NK-92 (cell line): ENCODE results near the gene TSC1.
"Not testable (repeated sequence)": the region's sequence is repeated elsewhere in the genome, so short reads cannot be mapped to it uniquely, and the experiment has no call there.

Experiments used
- DNase-seq: peaks from one replicate; lab custom pipeline; 2025; ENCODE audit not compliant: unreplicated experiment; lab: John Stamatoyannopoulos, UW

Gene TSC1

DNA sequence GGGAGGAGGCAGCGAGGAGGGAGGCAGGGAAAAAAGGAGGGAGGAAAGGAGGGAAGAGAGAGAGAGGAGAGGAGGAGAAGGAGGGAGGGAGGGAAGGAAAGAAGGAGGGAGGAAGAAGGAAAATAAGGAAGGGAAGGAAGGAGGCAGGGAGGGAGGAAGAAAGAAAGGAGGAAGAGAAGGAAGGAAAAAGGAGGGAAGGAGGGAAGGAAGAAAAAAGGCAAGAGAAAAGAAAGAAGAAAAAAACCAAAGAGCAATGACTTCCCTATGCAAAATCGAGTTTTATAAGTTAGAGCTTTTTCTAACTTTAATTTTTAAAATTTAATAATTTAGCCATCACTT lies 33.7 kb upstream of the TSC1 start:
- DNase-seq = no peak

DNA sequence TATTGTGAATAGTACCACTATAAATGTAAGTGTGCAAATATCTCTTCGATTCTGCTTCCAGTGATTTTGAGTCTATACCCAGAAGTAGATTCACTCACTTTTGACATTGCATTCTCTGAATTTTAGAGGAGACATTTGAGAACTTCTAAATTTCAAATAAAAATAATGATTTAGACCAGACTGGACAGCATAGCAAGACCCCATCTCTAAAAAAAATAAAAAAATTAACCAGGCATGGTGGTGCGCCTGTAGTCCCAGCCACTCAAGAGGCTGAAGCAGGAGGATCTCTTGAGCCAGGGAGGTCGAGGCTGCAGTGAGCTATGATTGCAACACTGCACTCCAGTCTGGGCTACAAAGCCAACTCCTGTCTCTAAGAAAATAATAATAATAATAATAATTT lies 32.2 kb upstream of the TSC1 start:
- no peak for DNase-seq

DNA sequence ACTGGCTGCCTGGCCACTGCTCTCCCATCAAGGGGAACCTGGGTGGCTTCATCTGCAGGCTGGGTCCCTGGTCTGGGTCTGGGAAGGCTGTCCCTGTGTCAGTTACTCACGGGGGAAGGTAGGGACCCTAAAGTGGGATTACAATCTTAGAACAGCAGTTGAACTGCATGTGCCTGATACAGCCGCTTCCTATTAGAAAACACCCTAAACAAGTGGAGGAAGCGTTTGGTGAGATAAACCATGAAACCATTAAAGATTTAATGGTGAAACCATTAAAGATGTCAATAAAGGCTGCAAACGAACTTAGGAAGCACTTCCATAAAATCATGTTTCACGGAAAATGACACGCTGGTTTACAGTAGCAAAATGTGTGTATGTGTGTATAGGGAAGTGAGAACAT lies 31.5 kb upstream of the TSC1 start:
- DNase-seq = no peak

- DNase-seq = no peak
Observed at GRCh38 chr9:132973713-132974112, 29.3 kb upstream of the TSC1 start.

GRCh38 chr9:132973166-132973565 lies 28.8 kb upstream of the TSC1 start:
- DNase-seq = no peak

- no peak for DNase-seq
Observed at GRCh38 chr9:132970324-132971062, 26.1 kb upstream of the TSC1 start.

DNA sequence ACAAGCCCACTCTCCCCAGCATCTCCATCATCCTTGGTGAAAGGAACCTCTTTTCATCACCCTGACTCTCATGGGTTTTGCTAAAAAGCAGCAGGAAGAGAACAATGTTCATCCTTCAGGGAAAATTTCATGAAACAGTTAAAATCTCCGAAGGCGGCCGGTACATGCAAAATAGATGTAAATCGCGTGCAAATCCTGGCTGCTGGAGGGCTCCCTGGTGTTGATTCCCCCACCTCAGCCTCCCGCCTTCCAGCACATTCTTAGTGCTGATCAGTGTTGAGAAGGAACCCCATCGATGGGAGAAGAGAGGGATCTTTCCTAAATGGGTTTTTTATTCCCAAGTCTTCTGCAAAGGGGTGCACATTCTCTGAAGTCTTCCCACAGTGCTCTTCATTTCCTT lies 25.4 kb upstream of the TSC1 start:
- DNase-seq = no peak

DNA sequence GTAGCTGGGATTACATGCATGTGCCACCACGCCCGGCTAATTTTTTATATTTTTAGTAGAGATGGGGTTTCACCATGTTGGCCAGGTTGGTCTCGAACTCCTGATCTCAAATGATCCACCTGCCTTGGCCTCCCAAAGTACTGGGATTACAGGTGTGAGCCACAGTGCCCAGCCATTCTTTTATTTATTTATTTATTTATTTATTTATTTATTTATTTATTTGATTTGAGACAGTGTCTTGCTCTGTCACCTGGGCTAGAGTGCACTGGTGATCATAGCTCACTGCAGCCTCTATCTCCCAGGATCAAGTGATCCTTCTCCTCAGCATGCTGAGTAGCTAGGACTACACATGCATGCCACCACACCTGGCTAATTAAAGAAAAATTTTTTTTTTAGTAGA lies 23.5 kb upstream of the TSC1 start:
- not testable (repeated sequence) for DNase-seq

- no peak for DNase-seq
Observed at GRCh38 chr9:132965478-132965877, 21.1 kb upstream of the TSC1 start.

- no peak for DNase-seq
Observed at GRCh38 chr9:132961002-132961401, 16.6 kb upstream of the TSC1 start.

DNA sequence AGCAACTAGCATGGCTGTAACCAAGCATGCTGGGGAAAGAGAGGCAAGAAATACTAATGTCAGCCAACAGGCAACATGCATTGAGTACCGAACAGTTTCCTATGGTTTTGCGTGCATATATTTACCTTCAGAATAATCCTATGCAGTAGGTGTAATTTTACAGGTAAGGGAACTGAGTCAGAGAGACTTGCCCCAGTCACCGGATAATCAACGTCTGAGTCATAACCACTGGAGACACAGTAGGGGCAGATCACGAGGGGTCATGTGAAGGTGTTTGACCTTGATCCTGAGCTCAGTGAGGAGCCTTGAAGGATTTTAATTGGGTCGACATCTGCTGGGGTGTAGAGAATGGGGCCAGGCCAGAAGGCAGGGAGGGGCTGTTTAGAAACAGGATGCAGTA lies 13.4 kb upstream of the TSC1 start:
- no peak for DNase-seq

DNA sequence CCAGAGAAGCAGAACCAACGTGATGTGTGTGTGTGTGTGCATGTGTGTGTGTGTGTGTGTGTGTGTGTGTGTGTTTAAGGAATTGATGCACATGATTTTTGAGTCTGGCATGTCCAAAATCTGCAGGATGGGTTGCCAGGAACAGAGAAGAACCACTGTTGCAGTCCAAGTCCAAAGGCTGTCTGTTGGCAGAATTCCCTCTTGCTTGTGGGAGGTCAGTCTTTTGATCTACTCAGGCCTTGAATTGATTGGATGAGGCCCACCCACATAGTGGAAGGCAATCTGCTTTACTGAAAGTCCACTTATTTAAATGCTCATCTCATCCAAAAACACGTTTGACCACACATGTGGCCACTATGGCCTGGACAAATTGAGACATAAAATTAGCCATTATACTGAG lies 11.4 kb upstream of the TSC1 start:
- no peak for DNase-seq

- no peak for DNase-seq
Observed at GRCh38 chr9:132955123-132955522, 10.7 kb upstream of the TSC1 start.

GRCh38 chr9:132949709-132950108 lies 5.3 kb upstream of the TSC1 start:
- no peak for DNase-seq

- DNase-seq = no peak
Observed at GRCh38 chr9:132948482-132949050, 4.2 kb upstream of the TSC1 start.

DNA sequence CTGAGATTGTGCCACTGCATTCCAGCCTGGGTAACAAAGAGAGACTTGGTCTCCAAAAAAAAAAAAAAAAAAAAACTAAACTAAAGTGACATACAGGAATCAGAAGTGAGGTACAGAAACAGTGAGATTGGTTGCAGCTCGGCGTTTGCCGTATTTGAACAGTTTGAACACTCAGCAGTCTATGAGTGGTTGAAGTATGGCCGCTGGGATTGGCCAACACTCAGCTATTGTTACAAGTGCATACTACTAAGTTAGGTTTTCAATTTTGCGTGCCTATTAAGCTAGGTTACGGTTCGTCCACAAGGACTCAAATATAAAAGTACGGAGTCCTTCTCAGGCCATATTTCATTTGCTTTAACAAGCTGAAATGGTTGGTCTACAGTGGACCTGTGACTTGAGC lies 3.3 kb upstream of the TSC1 start:
- no peak for DNase-seq

DNA sequence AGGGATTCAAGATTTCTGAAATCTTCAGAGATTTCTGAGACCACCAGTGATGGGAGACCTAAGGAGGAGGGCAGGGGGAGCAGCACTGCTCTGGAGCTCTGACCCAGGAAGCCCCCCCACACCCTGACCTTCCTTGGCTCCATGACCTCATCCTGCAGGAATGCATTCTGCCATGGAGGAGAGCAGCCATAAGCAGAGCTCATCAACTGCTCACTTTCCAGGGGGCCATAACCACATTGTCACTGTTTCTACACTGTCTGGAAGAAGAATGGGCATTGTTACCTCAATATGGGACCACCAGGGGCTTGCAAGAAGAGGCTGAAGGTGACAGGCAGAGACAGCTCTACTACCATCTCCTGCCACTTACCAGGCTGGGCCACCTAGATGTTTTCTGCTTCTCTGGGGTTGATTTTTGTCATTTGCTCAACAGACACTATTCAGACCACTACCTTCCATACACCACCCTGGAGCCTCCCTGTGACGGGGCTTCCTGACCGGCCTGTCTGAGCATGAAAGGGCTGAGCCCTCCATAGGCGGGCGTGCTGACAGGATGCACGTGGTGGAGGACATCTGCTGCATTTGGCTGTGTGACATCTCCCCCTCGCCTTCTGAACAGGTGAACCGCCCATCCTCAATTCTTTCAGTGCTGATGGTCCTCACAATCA lies 2.3 kb upstream of the TSC1 start:
- DNase-seq = no peak

- no peak for DNase-seq
Observed at GRCh38 chr9:132946211-132946610, 1.8 kb upstream of the TSC1 start.

GRCh38 chr9:132945186-132946130 lies 1.0 kb upstream of the TSC1 start:
- no peak for DNase-seq

- no peak for DNase-seq
Observed at GRCh38 chr9:132943651-132944293, 644 bp downstream of the TSC1 start.

DNA sequence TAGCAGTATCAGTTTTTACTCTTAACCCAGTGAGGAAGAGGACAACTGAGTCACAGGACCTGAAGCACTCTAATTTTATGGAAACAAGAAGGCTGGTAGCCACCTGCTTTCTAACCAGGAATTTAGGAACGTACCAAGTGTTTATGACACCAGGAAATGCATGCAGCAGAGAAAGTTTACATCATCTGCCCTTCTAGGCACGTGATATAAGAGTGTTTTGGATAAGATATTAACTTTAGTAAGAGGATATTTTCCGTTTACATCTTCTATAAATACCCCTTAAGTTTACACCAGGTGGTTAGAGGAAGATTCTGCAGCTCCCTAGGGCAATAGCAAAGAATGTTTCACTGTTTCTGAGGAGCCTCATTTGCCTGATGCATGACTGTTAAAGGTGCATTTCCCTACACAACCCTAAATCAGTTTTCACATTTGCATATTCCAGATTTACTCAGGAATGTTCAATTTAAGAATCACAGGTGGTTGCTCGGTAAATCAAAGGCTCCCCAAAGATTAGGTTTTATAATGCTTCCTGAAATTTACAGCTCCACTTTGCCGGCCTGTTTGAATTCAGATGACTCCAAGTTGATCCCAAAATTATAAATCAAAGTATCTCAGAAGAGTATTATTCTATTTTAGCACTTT lies 1.8 kb downstream of the TSC1 start:
- DNase-seq = no peak
